WTC11 (cell line): ENCODE results near the gene RREB1. TPM values are rescaled to one million over a fixed set of nuclear protein-coding genes. Genes with fewer than 3 reads are reported as not detected.

ENCODE experiments used
- ATAC-seq: fragments of 200-7000 bp; cut with Tn5 transposase; 2 replicates; pipeline ENCODE4 v1.10.0; 2021; ENCODE audit warnings: mild to moderate bottlenecking, moderate library complexity
- CTCF ChIA-PET: fragments of 300-600 bp; sonication (Branson Sonifier 250); formaldehyde crosslinking; loops from one replicate; lab custom pipeline; 2021; ENCODE audit warnings: antibody characterized with exemption; lab: Charles Lee
- POLR2A ChIA-PET: fragments of 350-600 bp; sonication (Branson Sonifier 250); formaldehyde crosslinking; loops from one replicate; lab custom pipeline; 2021; ENCODE audit warnings: antibody characterized with exemption; lab: Charles Lee
- DNase-seq: peaks from one replicate; pipeline ENCODE4 v3.0.0; 2021; ENCODE audit warnings: low spot score
- H3K27ac Mint-ChIP-seq: 2 replicates; pipeline ENCODE4 v1.8.0; 2021; ENCODE audit warnings: mixed read lengths
- H3K27me3 Mint-ChIP-seq: 2 replicates; pipeline ENCODE4 v1.8.0; 2021; ENCODE audit warnings: low read depth, mild to moderate bottlenecking, moderate library complexity, mixed read lengths
- H3K36me3 Mint-ChIP-seq: 2 replicates; pipeline ENCODE4 v1.8.0; 2021; ENCODE audit warnings: mixed read lengths
- H3K4me1 Mint-ChIP-seq: 2 replicates; pipeline ENCODE4 v1.8.0; 2022; ENCODE audit warnings: mixed read lengths
- H3K4me3 Mint-ChIP-seq: 2 replicates; pipeline ENCODE4 v1.8.0; 2021; ENCODE audit warnings: mild to moderate bottlenecking, moderate library complexity, mixed read lengths
- H3K9me3 Mint-ChIP-seq: 2 replicates; pipeline ENCODE4 v1.8.0; 2021; ENCODE audit warnings: mixed read lengths
- ELF4 ChIP-seq: sonication (generic); formaldehyde crosslinking; IDR thresholded peaks from 2 replicates; pipeline ENCODE4 v1.8.1; 2022; ENCODE audit warnings: low read depth, mild to moderate bottlenecking, moderate library complexity, missing genetic modification reagents
- EMX1 ChIP-seq: fragments of 250-450 bp; sonication (Bioruptor Pico); IDR thresholded peaks from 2 replicates; pipeline ENCODE4 v1.8.0; 2021; ENCODE audit warnings: mild to moderate bottlenecking
- FOXK1 ChIP-seq: sonication (generic); formaldehyde crosslinking; IDR thresholded peaks from 2 replicates; pipeline ENCODE4 v1.8.0; 2022; ENCODE audit warnings: mild to moderate bottlenecking, moderate library complexity, missing genetic modification reagents
- GABPB1 ChIP-seq: sonication (generic); formaldehyde crosslinking; IDR thresholded peaks from 2 replicates; pipeline ENCODE4 v1.8.1; 2023; ENCODE audit warnings: mild to moderate bottlenecking, missing genetic modification reagents
- HMGA2 ChIP-seq: fragments of 250-450 bp; sonication (Bioruptor Pico); IDR thresholded peaks from 2 replicates; pipeline ENCODE4 v1.4.0; 2021; ENCODE audit warnings: mild to moderate bottlenecking, moderate library complexity
- IRF2 ChIP-seq: sonication (generic); formaldehyde crosslinking; IDR thresholded peaks from 2 replicates; pipeline ENCODE4 v1.8.0; 2022; ENCODE audit warnings: low read depth, missing genetic modification reagents, borderline replicate concordance
- NFE2L1 ChIP-seq: sonication (generic); formaldehyde crosslinking; IDR thresholded peaks from 2 replicates; pipeline ENCODE4 v1.8.1; 2023; ENCODE audit warnings: missing genetic modification reagents
- SMAD4 ChIP-seq: sonication (generic); formaldehyde crosslinking; IDR thresholded peaks from 2 replicates; pipeline ENCODE4 v1.8.0; 2022; ENCODE audit warnings: mild to moderate bottlenecking, missing genetic modification reagents
- SOX15 ChIP-seq: fragments of 250-450 bp; sonication (Bioruptor Pico); IDR thresholded peaks from 2 replicates; pipeline ENCODE4 v1.9.0; 2021; ENCODE audit warnings: mild to moderate bottlenecking
- SP1 ChIP-seq: sonication (generic); formaldehyde crosslinking; conservative IDR thresholded peaks from 2 replicates; pipeline ENCODE4 v1.8.1; 2022; ENCODE audit warnings: missing genetic modification reagents
- TEAD1 ChIP-seq: sonication (generic); formaldehyde crosslinking; IDR thresholded peaks from 2 replicates; pipeline ENCODE4 v1.8.0; 2022; ENCODE audit warnings: mild to moderate bottlenecking, missing genetic modification reagents
- TEAD4 ChIP-seq: sonication (generic); formaldehyde crosslinking; IDR thresholded peaks from 2 replicates; pipeline ENCODE4 v1.8.0; 2022; ENCODE audit warnings: mild to moderate bottlenecking, missing genetic modification reagents
- ZNF396 ChIP-seq: fragments of 250-450 bp; sonication (Bioruptor Pico); IDR thresholded peaks from 2 replicates; pipeline ENCODE4 v1.8.0; 2021; ENCODE audit warnings: mild to moderate bottlenecking, moderate library complexity, borderline replicate concordance
- total RNA-seq: library from RNA; stranded (reverse); gene quantifications from 3 replicates; pipeline ENCODE4 v1.2.3, GENCODE V29; 2021
- TF ChIP-seq, protein P1 (sequence below): fragments of 200-600 bp; IDR thresholded peaks from 2 replicates; pipeline ENCODE4 v1.8.0; 2022; ENCODE audit warnings: antibody characterized with exemption
- TF ChIP-seq, protein P2 (sequence below): sonication (generic); formaldehyde crosslinking; IDR thresholded peaks from 2 replicates; pipeline ENCODE4 v1.8.0; 2022; ENCODE audit warnings: missing genetic modification reagents
- TF ChIP-seq, protein P3 (sequence below): sonication (generic); formaldehyde crosslinking; IDR thresholded peaks from 2 replicates; pipeline ENCODE4 v1.8.0; 2022; ENCODE audit warnings: mild to moderate bottlenecking, missing genetic modification reagents
- TF ChIP-seq, protein P4 (sequence below): sonication (generic); formaldehyde crosslinking; IDR thresholded peaks from 2 replicates; pipeline ENCODE4 v1.8.1; 2023; ENCODE audit warnings: mild to moderate bottlenecking, moderate library complexity, missing genetic modification reagents
- TF ChIP-seq, protein P5 (sequence below): sonication (generic); formaldehyde crosslinking; IDR thresholded peaks from 2 replicates; pipeline ENCODE4 v1.8.1; 2023; ENCODE audit warnings: mild to moderate bottlenecking, missing genetic modification reagents, moderate library complexity
- TF ChIP-seq, protein P6 (sequence below): fragments of 250-450 bp; sonication (Bioruptor Pico); IDR thresholded peaks from 2 replicates; pipeline ENCODE4 v1.8.0; 2021; ENCODE audit warnings: mild to moderate bottlenecking

RREB1 gene
- total RNA-seq, 1 experiment from 2014 or later, result 38.5 TPM

DNA sequence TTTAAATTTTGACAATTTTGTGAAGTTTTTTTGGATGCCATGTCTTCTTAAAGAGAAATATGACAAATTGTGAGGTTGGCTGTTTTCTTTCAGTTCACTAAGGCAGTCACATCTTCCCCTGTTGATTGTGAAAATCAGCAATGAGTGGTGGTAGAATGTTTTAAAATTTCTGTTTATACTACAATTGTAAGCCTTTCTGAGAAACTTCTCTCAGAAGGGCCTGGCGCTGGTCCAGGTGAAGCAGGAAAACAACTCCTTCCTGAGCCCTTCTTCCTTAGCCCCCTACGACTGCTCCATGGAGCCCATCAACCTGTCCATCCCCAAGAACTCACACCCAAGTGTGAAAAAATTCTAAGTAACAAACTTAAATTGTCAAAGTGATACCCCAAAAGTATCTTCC lies 124.6 kb downstream of the RREB1 start:
- H3K27ac Mint-ChIP-seq, result 0 out of 2 replicates have a peak overlapping the region, but pooled peaks have one; percentile 8
- TF ChIP-seq SOX15 (CRISPR knock-in tag) (no peak), TEAD4 (CRISPR knock-in tag) (no peak), HMGA2 (no peak), TEAD1 (no peak), ZNF396 (no peak), NFE2L1 (CRISPR knock-in tag) (no peak), SMAD4 (CRISPR knock-in tag) (no peak)
- TF ChIP-seq, protein P1, sequence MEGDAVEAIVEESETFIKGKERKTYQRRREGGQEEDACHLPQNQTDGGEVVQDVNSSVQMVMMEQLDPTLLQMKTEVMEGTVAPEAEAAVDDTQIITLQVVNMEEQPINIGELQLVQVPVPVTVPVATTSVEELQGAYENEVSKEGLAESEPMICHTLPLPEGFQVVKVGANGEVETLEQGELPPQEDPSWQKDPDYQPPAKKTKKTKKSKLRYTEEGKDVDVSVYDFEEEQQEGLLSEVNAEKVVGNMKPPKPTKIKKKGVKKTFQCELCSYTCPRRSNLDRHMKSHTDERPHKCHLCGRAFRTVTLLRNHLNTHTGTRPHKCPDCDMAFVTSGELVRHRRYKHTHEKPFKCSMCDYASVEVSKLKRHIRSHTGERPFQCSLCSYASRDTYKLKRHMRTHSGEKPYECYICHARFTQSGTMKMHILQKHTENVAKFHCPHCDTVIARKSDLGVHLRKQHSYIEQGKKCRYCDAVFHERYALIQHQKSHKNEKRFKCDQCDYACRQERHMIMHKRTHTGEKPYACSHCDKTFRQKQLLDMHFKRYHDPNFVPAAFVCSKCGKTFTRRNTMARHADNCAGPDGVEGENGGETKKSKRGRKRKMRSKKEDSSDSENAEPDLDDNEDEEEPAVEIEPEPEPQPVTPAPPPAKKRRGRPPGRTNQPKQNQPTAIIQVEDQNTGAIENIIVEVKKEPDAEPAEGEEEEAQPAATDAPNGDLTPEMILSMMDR, result no peak
- TF ChIP-seq, protein P2, sequence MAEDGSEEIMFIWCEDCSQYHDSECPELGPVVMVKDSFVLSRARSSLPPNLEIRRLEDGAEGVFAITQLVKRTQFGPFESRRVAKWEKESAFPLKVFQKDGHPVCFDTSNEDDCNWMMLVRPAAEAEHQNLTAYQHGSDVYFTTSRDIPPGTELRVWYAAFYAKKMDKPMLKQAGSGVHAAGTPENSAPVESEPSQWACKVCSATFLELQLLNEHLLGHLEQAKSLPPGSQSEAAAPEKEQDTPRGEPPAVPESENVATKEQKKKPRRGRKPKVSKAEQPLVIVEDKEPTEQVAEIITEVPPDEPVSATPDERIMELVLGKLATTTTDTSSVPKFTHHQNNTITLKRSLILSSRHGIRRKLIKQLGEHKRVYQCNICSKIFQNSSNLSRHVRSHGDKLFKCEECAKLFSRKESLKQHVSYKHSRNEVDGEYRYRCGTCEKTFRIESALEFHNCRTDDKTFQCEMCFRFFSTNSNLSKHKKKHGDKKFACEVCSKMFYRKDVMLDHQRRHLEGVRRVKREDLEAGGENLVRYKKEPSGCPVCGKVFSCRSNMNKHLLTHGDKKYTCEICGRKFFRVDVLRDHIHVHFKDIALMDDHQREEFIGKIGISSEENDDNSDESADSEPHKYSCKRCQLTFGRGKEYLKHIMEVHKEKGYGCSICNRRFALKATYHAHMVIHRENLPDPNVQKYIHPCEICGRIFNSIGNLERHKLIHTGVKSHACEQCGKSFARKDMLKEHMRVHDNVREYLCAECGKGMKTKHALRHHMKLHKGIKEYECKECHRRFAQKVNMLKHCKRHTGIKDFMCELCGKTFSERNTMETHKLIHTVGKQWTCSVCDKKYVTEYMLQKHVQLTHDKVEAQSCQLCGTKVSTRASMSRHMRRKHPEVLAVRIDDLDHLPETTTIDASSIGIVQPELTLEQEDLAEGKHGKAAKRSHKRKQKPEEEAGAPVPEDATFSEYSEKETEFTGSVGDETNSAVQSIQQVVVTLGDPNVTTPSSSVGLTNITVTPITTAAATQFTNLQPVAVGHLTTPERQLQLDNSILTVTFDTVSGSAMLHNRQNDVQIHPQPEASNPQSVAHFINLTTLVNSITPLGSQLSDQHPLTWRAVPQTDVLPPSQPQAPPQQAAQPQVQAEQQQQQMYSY (CRISPR knock-in tag), result no peak
- TF ChIP-seq, all 79 proteins: peak for 0
- Mint-ChIP-seq H3K4me3 (no peak overlapping the region), H3K36me3 (peaks cover 38% of the 10 kb centered on the region), H3K4me1 (no peaks in the 10 kb centered on the region), H3K27me3 (no peaks in the 10 kb centered on the region), H3K9me3 (no peaks in the 10 kb centered on the region)
- ATAC-seq, result no peak
- CTCF ChIA-PET, result no interaction called here
- POLR2A ChIA-PET, result no interaction called here
- DNase-seq, result no peak

DNA sequence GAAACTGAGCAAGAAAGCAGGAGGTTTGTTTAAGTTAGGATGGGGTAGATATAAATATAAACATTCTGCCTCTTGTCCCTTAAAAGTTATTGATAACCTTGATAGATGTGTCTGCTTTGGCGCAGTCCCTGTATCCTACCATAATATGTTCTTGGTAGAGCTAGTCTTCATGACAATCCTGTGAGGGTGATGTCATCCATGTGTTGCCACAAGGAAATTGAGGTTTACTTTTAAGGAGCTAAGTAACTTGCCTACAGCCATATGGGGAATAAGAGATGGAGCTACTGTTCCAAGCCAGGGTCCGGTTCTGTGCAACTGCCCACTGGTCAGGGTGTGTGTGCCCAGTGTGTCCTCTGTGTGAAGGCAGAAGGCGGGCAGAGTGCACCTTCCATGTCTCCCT lies 126.8 kb downstream of the RREB1 start:
- H3K27ac Mint-ChIP-seq, result no peak overlapping the region
- POLR2A ChIA-PET, result interaction anchor here (0.5 kb wide), 1 partner anchor 111 kb away, joined by 3 read pairs; no protein-coding TSS in a partner anchor
- TF ChIP-seq GABPB1 (CRISPR knock-in tag), result no peak
- TF ChIP-seq ELF4, result no peak
- no peak for TF ChIP-seq IRF2 (CRISPR knock-in tag)
- no peak for TF ChIP-seq EMX1
- TF ChIP-seq FOXK1 (CRISPR knock-in tag), result no peak
- TF ChIP-seq, protein P3, sequence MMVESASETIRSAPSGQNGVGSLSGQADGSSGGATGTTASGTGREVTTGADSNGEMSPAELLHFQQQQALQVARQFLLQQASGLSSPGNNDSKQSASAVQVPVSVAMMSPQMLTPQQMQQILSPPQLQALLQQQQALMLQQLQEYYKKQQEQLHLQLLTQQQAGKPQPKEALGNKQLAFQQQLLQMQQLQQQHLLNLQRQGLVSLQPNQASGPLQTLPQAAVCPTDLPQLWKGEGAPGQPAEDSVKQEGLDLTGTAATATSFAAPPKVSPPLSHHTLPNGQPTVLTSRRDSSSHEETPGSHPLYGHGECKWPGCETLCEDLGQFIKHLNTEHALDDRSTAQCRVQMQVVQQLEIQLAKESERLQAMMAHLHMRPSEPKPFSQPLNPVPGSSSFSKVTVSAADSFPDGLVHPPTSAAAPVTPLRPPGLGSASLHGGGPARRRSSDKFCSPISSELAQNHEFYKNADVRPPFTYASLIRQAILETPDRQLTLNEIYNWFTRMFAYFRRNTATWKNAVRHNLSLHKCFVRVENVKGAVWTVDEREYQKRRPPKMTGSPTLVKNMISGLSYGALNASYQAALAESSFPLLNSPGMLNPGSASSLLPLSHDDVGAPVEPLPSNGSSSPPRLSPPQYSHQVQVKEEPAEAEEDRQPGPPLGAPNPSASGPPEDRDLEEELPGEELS (CRISPR knock-in tag), result no peak
- TF ChIP-seq SP1 (CRISPR knock-in tag), result no peak
- TF ChIP-seq, protein P4, sequence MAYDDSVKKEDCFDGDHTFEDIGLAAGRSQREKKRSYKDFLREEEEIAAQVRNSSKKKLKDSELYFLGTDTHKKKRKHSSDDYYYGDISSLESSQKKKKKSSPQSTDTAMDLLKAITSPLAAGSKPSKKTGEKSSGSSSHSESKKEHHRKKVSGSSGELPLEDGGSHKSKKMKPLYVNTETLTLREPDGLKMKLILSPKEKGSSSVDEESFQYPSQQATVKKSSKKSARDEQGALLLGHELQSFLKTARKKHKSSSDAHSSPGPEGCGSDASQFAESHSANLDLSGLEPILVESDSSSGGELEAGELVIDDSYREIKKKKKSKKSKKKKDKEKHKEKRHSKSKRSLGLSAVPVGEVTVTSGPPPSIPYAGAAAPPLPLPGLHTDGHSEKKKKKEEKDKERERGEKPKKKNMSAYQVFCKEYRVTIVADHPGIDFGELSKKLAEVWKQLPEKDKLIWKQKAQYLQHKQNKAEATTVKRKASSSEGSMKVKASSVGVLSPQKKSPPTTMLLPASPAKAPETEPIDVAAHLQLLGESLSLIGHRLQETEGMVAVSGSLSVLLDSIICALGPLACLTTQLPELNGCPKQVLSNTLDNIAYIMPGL (CRISPR knock-in tag), result no peak
- no peak for TF ChIP-seq SMAD4 (CRISPR knock-in tag)
- TF ChIP-seq, protein P5, sequence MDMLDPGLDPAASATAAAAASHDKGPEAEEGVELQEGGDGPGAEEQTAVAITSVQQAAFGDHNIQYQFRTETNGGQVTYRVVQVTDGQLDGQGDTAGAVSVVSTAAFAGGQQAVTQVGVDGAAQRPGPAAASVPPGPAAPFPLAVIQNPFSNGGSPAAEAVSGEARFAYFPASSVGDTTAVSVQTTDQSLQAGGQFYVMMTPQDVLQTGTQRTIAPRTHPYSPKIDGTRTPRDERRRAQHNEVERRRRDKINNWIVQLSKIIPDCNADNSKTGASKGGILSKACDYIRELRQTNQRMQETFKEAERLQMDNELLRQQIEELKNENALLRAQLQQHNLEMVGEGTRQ, result no peak
- TF ChIP-seq, protein P6, sequence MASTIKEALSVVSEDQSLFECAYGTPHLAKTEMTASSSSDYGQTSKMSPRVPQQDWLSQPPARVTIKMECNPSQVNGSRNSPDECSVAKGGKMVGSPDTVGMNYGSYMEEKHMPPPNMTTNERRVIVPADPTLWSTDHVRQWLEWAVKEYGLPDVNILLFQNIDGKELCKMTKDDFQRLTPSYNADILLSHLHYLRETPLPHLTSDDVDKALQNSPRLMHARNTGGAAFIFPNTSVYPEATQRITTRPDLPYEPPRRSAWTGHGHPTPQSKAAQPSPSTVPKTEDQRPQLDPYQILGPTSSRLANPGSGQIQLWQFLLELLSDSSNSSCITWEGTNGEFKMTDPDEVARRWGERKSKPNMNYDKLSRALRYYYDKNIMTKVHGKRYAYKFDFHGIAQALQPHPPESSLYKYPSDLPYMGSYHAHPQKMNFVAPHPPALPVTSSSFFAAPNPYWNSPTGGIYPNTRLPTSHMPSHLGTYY (CRISPR knock-in tag), result no peak
- TF ChIP-seq, all 79 proteins: peak for 0
- CTCF ChIA-PET, result interaction anchor here (1.0 kb wide), 1 partner anchor 12 kb away, joined by 3 read pairs; no protein-coding TSS in a partner anchor
- no peak for DNase-seq
- H3K9me3 Mint-ChIP-seq, result no peaks in the 10 kb centered on the region
- peaks cover 11% of the 10 kb centered on the region for H3K4me1 Mint-ChIP-seq
- ATAC-seq, result no peak
- peaks cover 21% of the 10 kb centered on the region for H3K36me3 Mint-ChIP-seq
- H3K27me3 Mint-ChIP-seq, result no peaks in the 10 kb centered on the region
- no peak overlapping the region for H3K4me3 Mint-ChIP-seq
